Neuronal stem cell (in vitro differentiated cells): ENCODE results near the gene SLC38A10.

Experiments
- DNase-seq: peaks from one replicate; pipeline ENCODE4 v3.0.0-alpha.2; 2013; ENCODE audit warnings: low spot score
- H2AFZ ChIP-seq: one replicate; pipeline ENCODE4 v1.6.1; 2013; ENCODE audit warnings: mild to moderate bottlenecking, low read length, inconsistent platforms
- H2AK5ac ChIP-seq: 2 replicates; pipeline ENCODE4 v1.6.1; 2013; ENCODE audit warnings: low read depth, mild to moderate bottlenecking, inconsistent platforms, low read length, moderate library complexity, mixed read lengths
- H2BK120ac ChIP-seq: 2 replicates; pipeline ENCODE4 v1.6.1; 2013; ENCODE audit warnings: low read depth, mild to moderate bottlenecking, inconsistent platforms, low read length, moderate library complexity, mixed read lengths
- H2BK12ac ChIP-seq: one replicate; pipeline ENCODE4 v1.6.1; 2013; ENCODE audit warnings: low read length, inconsistent platforms
- H2BK15ac ChIP-seq: 2 replicates; pipeline ENCODE4 v1.6.1; 2013; ENCODE audit warnings: mild to moderate bottlenecking, low read length, inconsistent platforms, mixed read lengths
- H2BK5ac ChIP-seq: one replicate; pipeline ENCODE4 v1.6.1; 2013; ENCODE audit warnings: inconsistent platforms, mild to moderate bottlenecking, low read length, moderate library complexity
- H3K14ac ChIP-seq: one replicate; pipeline ENCODE4 v1.6.1; 2013; ENCODE audit warnings: low read length, inconsistent platforms
- H3K18ac ChIP-seq: 2 replicates; pipeline ENCODE4 v1.6.1; 2013; ENCODE audit warnings: low read length, inconsistent platforms
- H3K23ac ChIP-seq: 2 replicates; pipeline ENCODE4 v1.6.1; 2013; ENCODE audit warnings: low read depth, mild to moderate bottlenecking, mixed read lengths, low read length, inconsistent platforms; ENCODE audit not compliant: poor library complexity
- H3K27ac ChIP-seq: replicated peaks from 3 replicates; pipeline ENCODE4 v1.5.1; 2013; ENCODE audit warnings: low read length, inconsistent platforms
- H3K27me3 ChIP-seq, 3 experiments: 2 replicates each; pipeline ENCODE4 v1.6.1; 2013; ENCODE audit warnings: low read length in 3 of 3, mild to moderate bottlenecking in 2 of 3, inconsistent platforms in 1 of 3, low read depth in 1 of 3, mixed read lengths in 1 of 3, moderate library complexity in 1 of 3; ENCODE audit not compliant: control insufficient read depth in 3 of 3, insufficient read depth in 3 of 3
- H3K36me3 ChIP-seq, 2 donors: replicated peaks in 1 of 2; 2 replicates each; pipeline ENCODE4 v1.6.1; 2013; ENCODE audit warnings: low read length in 2 of 2; ENCODE audit not compliant: control insufficient read depth in 2 of 2, insufficient read depth in 2 of 2
- H3K4ac ChIP-seq: 2 replicates; pipeline ENCODE4 v1.6.1; 2013; ENCODE audit warnings: inconsistent platforms, mild to moderate bottlenecking, low read length, moderate library complexity
- H3K4me1 ChIP-seq, 2 donors: 1 replicate in 1 of 2; 2 replicates in 1 of 2; pipeline ENCODE4 v1.6.1; 2013; ENCODE audit warnings: low read length in 2 of 2, low read depth in 1 of 2; ENCODE audit not compliant: control insufficient read depth in 2 of 2, insufficient read depth in 1 of 2
- H3K4me2 ChIP-seq: one replicate; pipeline ENCODE4 v1.6.1; 2013; ENCODE audit warnings: mild to moderate bottlenecking, low read length, inconsistent platforms; ENCODE audit not compliant: insufficient read depth, poor library complexity, severe bottlenecking
- H3K4me3 ChIP-seq, 2 donors: 2 replicates each; pipeline ENCODE4 v1.5.1; 2013; ENCODE audit warnings: low read length in 2 of 2, mild to moderate bottlenecking in 2 of 2, inconsistent platforms in 1 of 2, moderate library complexity in 1 of 2
- H3K79me1 ChIP-seq: one replicate; pipeline ENCODE4 v1.6.1; 2013; ENCODE audit warnings: low read depth, mild to moderate bottlenecking, inconsistent platforms, low read length, moderate library complexity
- H3K9ac ChIP-seq: one replicate; pipeline ENCODE4 v1.6.1; 2013; ENCODE audit warnings: mild to moderate bottlenecking, low read depth, low read length, inconsistent platforms; ENCODE audit not compliant: poor library complexity
- H3K9me3 ChIP-seq, 2 donors: replicated peaks in 1 of 2; 2 replicates each; pipeline versions ENCODE3 to v1.6.1; 2013; ENCODE audit warnings: low read length in 2 of 2, mild to moderate bottlenecking in 2 of 2, inconsistent platforms in 1 of 2, low read depth in 1 of 2, mixed read lengths in 1 of 2, moderate library complexity in 1 of 2; ENCODE audit not compliant: control insufficient read depth in 2 of 2, insufficient read depth in 1 of 2
- H4K8ac ChIP-seq: one replicate; pipeline ENCODE4 v1.6.1; 2013; ENCODE audit warnings: low read depth, mild to moderate bottlenecking, inconsistent platforms, low read length, moderate library complexity
- H4K91ac ChIP-seq: one replicate; pipeline ENCODE4 v1.6.1; 2013; ENCODE audit warnings: low read length, low read depth, mild to moderate bottlenecking, inconsistent platforms; ENCODE audit not compliant: poor library complexity
- WGBS, 2 donors: extraction: QIAGEN DNeasy Blood & Tissue Kit; methylation state at CpG; one replicate each; pipeline ENCODE4 v1.1.7; 2013; ENCODE audit warnings: missing lambda C conversion rate in 2 of 2, mixed read lengths in 1 of 2; ENCODE audit not compliant: insufficient read length in 2 of 2, insufficient replicate concordance in 1 of 2; ENCODE audit errors: extremely low coverage in 2 of 2; 5-methylcytosine and 5-hydroxymethylcytosine counted together

The SLC38A10 gene

DNA sequence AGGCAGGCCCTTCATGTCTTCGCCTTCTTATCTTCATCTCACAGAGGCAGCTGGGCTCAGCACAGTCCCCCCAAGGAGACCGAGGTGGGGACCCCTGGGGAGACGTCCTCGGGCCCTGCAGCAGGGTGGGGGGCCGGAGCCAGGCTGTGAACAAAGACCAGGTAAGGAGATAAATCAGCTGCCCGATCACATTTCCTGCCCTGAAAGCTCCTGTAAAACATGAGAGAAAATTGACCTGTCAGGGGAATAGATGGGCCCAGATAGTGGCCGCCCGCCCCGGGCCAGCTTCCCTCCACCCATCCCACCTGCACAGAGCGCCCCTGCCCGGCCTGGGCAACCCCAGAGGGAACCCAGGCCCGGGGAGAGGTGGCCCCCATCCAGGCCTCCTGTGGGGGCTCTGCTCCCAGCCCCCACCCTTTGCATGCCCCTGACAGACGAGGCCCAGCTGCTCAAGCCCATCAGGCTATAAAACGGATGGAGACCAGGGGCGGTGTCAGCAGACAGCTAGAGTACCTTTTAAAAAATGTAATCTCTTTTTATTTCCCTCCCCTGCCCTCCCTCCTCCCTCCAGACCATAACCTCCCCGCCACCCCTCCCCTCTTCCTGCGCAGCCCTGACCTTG, 18.8 kb upstream of the SLC38A10 start:
- Histone ChIP-seq H3K18ac (peak overlapping the region; percentile 38), H3K9ac (no peak overlapping the region), H3K4me3 (no peak overlapping the region), H2BK15ac (peak overlapping the region; percentile 93), H3K79me1 (no peaks in the 10 kb centered on the region), H4K91ac (no peak overlapping the region), H3K27me3 (peaks cover 0 to 37% (median 3%) of the 10 kb centered on the region in 3 experiments), H2AK5ac (peak overlapping the region; percentile 98), H3K4me2 (no peak overlapping the region), H3K9me3 (no peaks in the 10 kb centered on the region), H2BK120ac (no peak overlapping the region), H2AFZ (no peak overlapping the region), H3K36me3 (no peaks in the 10 kb centered on the region), H3K14ac (peak overlapping the region; percentile 71), H3K4me1 (peaks cover 9 to 49% of the 10 kb centered on the region in 2 donors), H3K4ac (peak overlapping the region; percentile 37), H3K27ac (no peak overlapping the region), H3K23ac (peak overlapping the region; percentile 80), H2BK5ac (peak overlapping the region; percentile 93), H4K8ac (no peak overlapping the region), H2BK12ac (no peak overlapping the region)
- no peak for DNase-seq
- WGBS, 2 donors, result no CpG with 5 or more reads among the region's 17 CpGs

DNA sequence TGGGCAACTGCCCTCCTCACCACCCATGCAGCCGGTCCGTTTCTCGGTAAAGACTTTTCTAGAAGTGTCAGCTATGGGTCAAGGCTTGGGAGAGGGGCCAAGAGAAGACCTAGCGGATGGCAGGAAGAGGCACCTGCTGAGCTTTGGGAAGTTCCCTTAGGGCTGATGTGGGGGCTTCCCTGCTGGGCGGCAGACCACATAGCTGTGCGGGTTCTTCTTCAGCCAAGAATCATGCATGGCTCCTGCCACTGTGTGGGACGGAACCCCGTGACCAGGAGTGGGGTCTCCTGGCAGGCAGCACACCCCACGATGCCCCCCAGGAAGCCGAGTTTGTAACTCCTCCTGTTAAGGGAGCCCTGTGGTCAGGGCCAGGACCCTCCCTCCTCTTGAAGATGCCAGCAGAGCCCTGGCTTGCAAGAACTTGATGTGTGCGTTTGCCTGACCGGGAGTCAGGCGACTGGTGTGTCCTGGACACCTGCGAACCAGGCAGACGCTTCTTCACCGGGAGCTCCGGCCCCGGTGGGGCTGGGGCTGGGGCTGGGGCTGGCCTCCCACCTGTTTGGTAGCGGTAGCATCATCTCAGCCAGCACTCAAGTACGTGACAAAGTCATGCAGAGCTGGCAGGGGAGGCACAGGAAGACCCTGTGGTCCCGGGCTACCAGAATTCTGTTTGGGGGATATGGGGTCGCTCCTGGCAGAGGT, 17.7 kb upstream of the SLC38A10 start:
- peak overlapping the region; percentile 48 for H3K18ac ChIP-seq
- H3K79me1 ChIP-seq, result no peaks in the 10 kb centered on the region
- no peaks in the 10 kb centered on the region for H3K36me3 ChIP-seq
- no peak overlapping the region for H2BK12ac ChIP-seq
- peak overlapping the region; percentile 79 for H2AK5ac ChIP-seq
- H4K8ac ChIP-seq, result no peak overlapping the region
- H4K91ac ChIP-seq, result no peak overlapping the region
- peak overlapping the region; percentile 66 for H2BK5ac ChIP-seq
- H3K27ac ChIP-seq, result no peak overlapping the region
- no peak overlapping the region for H3K9ac ChIP-seq
- DNase-seq, result no peak
- peak overlapping the region; percentile 37 for H2BK15ac ChIP-seq
- H3K9me3 ChIP-seq, result no peaks in the 10 kb centered on the region
- H2AFZ ChIP-seq, result no peak overlapping the region
- no peak overlapping the region for H2BK120ac ChIP-seq
- peaks cover 0 to 35% (median 3%) of the 10 kb centered on the region in 3 experiments for H3K27me3 ChIP-seq
- no peak overlapping the region for H3K23ac ChIP-seq
- peaks cover 9 to 42% of the 10 kb centered on the region in 2 donors for H3K4me1 ChIP-seq
- H3K4me2 ChIP-seq, result no peak overlapping the region
- WGBS, 2 donors, result no CpG with 5 or more reads among the region's 22 CpGs
- H3K4ac ChIP-seq, result peak overlapping the region; percentile 53
- no peak overlapping the region for H3K14ac ChIP-seq
- no peak overlapping the region for H3K4me3 ChIP-seq

DNA sequence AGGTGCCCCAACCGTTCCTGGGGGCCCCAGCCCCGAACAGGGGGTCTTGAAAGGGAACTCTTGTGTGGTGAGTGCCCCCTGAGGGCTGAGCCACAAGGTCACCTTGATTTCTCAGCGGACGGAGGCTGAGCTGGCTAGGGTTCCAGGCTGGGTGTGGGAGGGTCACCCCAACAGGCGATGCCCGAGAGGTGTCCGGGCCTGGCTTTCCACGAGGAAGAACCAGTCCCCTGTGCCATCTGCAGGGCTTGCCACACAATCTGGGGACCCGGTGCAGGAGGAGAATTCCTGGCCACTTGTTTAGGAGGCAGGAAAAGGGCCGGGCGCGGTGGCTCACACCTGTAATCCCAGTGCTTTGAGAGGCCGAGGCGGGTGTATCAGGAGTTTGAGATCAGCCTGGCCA, 16.8 kb upstream of the SLC38A10 start:
- no peak overlapping the region for H2BK12ac ChIP-seq
- DNase-seq, result no peak
- no CpG with 5 or more reads among the region's 14 CpGs for WGBS, 2 donors

DNA sequence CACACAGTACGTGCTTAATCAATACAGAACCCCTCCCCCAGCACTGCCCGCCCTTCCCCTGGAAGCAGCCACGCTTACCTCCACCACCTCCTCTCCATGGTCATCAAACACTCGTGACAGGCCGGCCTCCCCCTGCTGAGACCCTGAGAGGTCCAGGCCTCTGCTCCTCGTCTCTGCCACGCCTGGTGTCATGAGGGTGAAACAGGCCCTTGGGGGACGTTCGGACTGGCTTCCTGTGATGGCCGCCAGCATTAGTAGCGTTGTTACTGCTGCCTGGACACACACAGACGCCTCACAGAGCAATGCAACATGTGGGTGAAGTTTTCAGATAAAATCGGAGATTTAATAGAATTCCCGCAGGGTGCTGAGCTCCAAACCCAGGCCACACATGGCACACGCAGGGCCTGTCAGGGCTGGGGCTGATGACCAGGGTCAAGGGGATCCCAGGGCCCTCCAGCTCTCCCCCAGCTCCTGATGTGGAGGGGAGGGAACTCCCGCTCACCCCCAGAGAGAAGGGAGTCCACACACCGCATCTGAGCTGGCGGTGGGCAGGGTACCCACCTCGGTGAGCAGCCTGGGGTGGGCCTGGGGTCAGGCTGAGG, 15.9 kb upstream of the SLC38A10 start:
- Histone ChIP-seq H3K27me3 (peaks cover 0 to 25% (median 3%) of the 10 kb centered on the region in 3 experiments), H3K79me1 (no peaks in the 10 kb centered on the region), H2BK120ac (peak overlapping the region; percentile 74), H3K4me2 (no peak overlapping the region), H3K4me3 (no peak overlapping the region), H3K9ac (no peak overlapping the region), H3K4me1 (peaks cover 12 to 36% of the 10 kb centered on the region in 2 donors), H3K27ac (no peak overlapping the region), H2BK12ac (peak overlapping the region; percentile 77), H3K4ac (no peak overlapping the region), H3K23ac (peak overlapping the region; percentile 12), H2BK15ac (peak overlapping the region; percentile 4), H3K9me3 (no peaks in the 10 kb centered on the region), H3K14ac (no peak overlapping the region), H2BK5ac (peak overlapping the region; percentile 89), H3K36me3 (no peaks in the 10 kb centered on the region), H2AFZ (peak overlapping the region; percentile 60), H3K18ac (peak overlapping the region; percentile 84), H2AK5ac (peak overlapping the region; percentile 84), H4K91ac (no peak overlapping the region), H4K8ac (no peak overlapping the region)
- WGBS, 2 donors, result no CpG with 5 or more reads among the region's 19 CpGs
- no peak for DNase-seq

More for the DNA sequence above, 16.8 kb upstream of the SLC38A10 start:
- Histone ChIP-seq H3K4me2 (no peak overlapping the region), H3K4ac (no peak overlapping the region), H2AK5ac (peak overlapping the region; percentile 84), H3K9me3 (no peaks in the 10 kb centered on the region), H2BK5ac (peak overlapping the region; percentile 19), H2AFZ (no peak overlapping the region), H3K79me1 (no peaks in the 10 kb centered on the region), H3K23ac (peak overlapping the region; percentile 11), H2BK15ac (peak overlapping the region; percentile 4), H3K14ac (no peak overlapping the region), H3K9ac (no peak overlapping the region), H2BK120ac (peak overlapping the region; percentile 74), H4K91ac (no peak overlapping the region), H3K27ac (no peak overlapping the region), H3K4me1 (peaks cover 11 to 36% of the 10 kb centered on the region in 2 donors), H3K18ac (no peak overlapping the region), H3K27me3 (peaks cover 0 to 31% (median 3%) of the 10 kb centered on the region in 3 experiments), H3K36me3 (no peaks in the 10 kb centered on the region), H3K4me3 (no peak overlapping the region), H4K8ac (no peak overlapping the region)
